ENCODE measurements around the gene SPATA16.
"Not testable (repeated sequence)": the region's sequence is repeated elsewhere in the genome, so short reads cannot be mapped to it uniquely, and the experiment has no call there.

Gene SPATA16

DNA sequence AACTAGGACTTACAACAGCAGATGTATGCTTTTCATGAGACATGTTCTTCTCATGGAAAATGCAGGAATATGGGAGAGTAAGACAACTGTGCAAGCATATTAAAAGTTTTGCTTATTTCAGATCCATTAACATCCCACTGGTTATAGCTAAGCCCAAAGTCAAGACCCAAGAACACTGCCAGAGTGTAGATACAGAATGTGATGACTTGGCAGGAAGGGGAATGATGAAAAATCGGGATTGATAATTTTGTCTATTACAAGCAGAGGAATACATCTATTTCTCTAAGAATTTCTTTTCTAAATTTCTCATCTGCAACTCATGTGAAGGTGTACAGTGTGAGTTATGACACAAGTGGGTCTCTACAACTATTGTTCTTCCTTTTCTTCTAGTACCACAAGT is 76.4 kb downstream of the SPATA16 start:
- DNase-seq = no peak

- no peak for DNase-seq
These were observed 82.8 kb downstream of the SPATA16 start for GRCh38 chr3:173058229-173058628.

DNA sequence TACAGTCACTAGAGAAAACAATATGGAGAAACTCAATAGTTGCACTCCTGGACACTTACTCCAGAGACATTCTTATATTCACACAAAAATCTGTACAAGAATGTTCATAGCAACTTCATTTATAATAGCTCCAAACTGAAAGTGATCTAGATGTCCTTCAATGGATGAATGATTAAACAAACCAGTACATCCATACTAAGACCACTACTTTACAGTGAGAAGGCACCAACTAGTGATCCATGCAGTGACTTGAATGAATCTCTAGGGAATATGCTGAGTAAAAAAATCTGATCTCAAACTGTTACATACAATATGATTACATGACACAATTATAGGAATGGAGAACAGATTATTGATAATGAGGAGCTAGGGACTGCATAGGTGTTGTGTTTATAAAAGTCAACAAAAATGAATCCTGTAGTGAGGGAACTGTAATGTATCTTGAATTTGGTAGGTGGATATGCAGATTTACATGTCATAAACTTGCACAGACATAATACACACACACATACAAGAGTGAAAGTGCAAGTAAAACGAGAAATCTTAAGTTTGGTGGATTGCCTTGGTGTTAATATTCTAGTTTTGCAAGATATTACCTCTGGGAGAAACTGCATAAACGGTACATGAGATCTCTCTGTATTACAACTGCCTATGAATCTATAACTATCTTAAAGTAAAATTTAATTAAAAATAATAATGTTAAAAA is 85.7 kb downstream of the SPATA16 start:
- DNase-seq = no peak

DNA sequence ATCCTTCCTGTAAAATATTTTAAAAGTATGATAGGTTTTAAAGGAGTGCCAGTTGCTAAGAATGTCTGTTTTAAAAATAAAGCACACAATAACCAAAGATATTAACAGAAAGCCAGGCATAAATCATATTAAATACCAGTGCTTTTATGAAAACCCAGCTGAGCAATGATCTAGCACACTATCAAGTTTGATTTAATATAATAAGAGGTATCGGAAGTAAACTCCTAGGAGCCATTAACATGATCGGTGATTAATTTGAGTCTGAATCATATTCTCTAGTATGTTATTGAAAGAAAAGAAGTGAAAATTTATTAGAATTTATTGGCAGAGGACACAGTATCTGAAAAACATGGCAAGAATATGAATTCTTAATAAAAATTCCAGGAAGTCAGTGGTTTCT is 91.7 kb downstream of the SPATA16 start:
- DNase-seq = no peak

GRCh38 chr3:173045770-173046382 is 95.2 kb downstream of the SPATA16 start:
- DNase-seq = no peak

- DNase-seq = no peak
These were observed 96.0 kb downstream of the SPATA16 start for GRCh38 chr3:173044998-173045397.

GRCh38 chr3:173043757-173044156 is 97.3 kb downstream of the SPATA16 start:
- no peak for DNase-seq

- no peak for DNase-seq
These were observed 102.6 kb downstream of the SPATA16 start for GRCh38 chr3:173038484-173038871.

GRCh38 chr3:173037840-173038483 is 103.1 kb downstream of the SPATA16 start:
- no peak for DNase-seq

DNA sequence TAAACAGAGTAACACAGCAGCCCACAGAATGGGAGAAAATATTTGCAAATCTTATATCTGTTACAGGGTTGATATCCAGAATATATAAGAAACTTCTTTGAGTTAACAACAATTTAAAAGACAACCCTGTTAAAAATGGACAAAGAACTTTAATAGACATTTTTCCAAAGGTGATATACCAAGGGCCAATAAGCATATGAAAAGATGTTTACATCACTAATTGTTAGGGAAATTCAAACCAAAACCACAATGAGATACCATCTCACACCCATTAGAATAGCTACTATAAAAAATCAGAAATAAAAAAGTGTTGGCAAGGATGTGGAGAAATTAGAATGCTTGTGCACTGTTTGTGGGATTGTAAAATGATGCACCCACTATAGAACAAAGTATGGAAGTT is 110.8 kb downstream of the SPATA16 start:
- DNase-seq = no peak

GRCh38 chr3:173028351-173028750 is 112.7 kb downstream of the SPATA16 start:
- DNase-seq = no peak

DNA sequence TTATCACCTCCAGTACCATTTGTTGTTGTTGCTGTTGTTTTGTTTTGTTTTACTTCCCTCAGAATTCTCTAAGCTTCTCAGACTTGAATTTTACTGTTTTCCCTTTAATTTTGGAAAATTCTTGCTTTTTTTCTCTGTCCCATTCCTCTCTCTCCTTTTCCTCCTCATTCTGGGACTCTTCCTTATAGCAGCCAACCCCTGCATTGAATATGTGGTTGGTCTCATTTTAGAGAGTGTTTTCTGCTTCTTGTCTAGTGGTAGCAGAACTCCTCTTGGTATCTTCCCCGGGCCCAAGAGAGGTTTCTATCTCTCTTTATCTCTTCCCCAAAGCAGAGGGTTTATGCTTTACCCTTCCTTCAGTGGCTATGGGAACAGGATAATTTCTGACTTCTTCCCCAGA is 113.6 kb downstream of the SPATA16 start:
- no peak for DNase-seq

DNA sequence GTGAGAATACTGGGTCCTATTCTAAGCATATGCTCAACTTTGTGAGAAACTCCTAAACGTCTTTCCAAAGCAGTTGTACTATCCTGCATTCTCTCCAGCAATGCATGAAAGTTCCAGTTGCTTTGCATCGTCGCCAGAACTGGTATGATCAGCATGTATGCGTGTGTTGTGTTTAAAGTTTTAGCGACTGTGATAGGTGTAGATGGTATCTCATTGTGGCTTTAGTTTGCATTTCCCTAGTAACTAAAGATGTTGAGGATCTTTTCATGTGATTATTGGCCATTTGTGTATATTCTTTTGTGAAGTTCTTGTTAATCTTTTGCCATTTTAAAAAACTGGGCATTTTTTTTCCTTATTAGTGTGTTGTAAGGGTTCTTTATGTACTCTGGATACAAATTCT is 115.1 kb downstream of the SPATA16 start:
- DNase-seq = no peak

- DNase-seq = no peak
These were observed 119.4 kb downstream of the SPATA16 start for GRCh38 chr3:173021547-173022185.

GRCh38 chr3:173020128-173020527 is 120.9 kb downstream of the SPATA16 start:
- DNase-seq = not testable (repeated sequence)

DNA sequence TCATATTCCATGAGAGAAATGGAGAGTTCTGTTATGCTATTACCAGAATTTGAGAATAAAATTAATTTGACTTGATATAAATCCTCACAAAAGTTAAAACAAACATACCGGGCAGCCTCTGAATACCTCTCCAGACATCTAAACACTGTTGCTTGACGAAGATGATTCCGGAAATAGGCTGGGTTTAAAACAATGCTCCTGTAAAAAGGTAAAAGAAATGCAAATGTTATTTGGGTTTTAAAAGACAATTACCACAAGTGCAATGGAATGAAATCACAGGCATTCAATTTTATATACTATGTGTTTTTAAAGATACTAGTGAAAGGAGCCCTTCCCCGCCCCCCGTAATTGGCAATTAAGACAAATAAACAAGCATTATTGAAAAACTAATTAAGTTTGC is 121.7 kb downstream of the SPATA16 start:
- no peak for DNase-seq

DNA sequence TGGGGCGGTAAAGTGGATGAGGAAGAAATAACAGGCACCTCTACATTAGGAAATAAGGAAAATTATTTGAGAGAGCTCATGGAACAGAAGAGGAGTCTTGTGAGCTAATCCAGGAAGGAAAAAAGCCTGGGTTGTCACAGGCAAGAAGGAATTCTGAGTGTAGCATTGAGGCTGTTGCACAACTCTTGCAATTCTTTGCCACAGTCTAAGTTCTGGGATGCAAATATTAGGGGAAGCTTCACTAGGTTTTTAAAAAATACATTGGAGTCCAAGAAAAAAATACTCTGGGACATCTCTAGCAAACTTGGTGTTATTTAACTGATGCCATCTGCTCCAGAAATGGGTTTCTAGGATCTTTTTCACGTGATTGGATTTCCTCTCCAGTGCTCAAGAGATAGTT is 122.3 kb downstream of the SPATA16 start:
- no peak for DNase-seq

DNA sequence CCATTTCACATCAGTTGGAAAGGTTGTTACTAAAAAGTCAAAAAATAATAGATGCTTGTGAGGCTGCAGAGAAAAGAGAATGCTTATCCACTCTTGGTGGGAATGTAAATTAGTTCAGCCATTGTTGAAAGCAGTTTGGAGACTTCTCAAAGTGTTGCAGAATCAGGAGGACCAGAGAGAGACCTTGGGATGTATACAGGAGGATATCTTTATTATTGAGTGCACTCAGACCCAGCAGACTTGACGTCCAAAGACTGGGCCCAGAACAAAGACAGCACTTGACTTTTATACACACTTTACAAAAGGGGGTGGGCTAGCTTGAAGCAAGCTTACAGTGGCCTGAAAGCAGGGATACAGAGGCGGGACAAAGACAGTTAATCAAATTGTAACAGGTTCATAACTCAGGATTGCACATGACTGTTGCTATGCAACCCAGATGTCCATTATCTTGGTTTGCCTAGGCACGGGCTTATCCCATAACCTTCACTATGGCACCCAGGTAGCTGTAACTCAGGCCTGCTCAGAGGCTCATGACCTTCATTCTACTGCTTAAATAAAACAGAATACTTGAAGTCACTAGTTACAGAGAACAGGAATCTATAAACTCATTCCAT is 127.7 kb downstream of the SPATA16 start:
- DNase-seq = no peak

- DNase-seq = no peak
These were observed 131.6 kb downstream of the SPATA16 start for GRCh38 chr3:173009410-173009809.

- DNase-seq = no peak
These were observed 132.1 kb downstream of the SPATA16 start for GRCh38 chr3:173008978-173009377.

- no peak for DNase-seq
These were observed 133.8 kb downstream of the SPATA16 start for GRCh38 chr3:173007079-173007723.

- no peak for DNase-seq
These were observed 135.0 kb downstream of the SPATA16 start for GRCh38 chr3:173006006-173006405.

DNA sequence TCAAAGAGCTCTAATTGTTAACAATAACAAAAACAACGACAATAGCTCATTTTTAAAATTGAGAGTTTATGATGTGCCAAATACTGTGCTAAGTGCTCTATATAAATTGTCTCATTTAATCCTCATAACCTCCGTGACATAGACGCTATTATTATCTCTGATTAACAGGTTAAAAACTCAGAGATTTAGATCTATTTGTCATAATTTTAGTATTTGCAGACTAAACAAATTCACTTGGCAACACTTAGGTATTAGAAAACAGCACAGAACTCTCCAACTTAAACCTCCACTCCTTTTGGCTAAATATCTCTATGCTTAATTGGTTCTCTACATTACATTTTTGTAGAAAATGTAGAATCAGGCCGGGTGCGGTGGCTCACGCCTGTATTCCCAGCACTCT is 136.4 kb downstream of the SPATA16 start:
- DNase-seq = no peak

All from C1 segment of cervical spinal cord (tissue), 14 donors.